GM12875 (cell line): ENCODE data around the gene POMT1.
"Not testable (repeated sequence)": the region's sequence is repeated elsewhere in the genome, so short reads cannot be mapped to it uniquely, and the experiment has no call there.

Experiments
- H3K4me3 ChIP-seq: one replicate; pipeline ENCODE4 v1.5.1; 2011; ENCODE audit warnings: low read depth, low read length, control low read depth
- TF ChIP-seq, protein P1 (sequence below): IDR thresholded peaks from 2 replicates; pipeline ENCODE4 v1.5.1; 2011; ENCODE audit warnings: low read depth, mild to moderate bottlenecking, control low read depth, inconsistent platforms, low read length, moderate library complexity, borderline replicate concordance; ENCODE audit not compliant: insufficient read depth

The POMT1 gene

DNA sequence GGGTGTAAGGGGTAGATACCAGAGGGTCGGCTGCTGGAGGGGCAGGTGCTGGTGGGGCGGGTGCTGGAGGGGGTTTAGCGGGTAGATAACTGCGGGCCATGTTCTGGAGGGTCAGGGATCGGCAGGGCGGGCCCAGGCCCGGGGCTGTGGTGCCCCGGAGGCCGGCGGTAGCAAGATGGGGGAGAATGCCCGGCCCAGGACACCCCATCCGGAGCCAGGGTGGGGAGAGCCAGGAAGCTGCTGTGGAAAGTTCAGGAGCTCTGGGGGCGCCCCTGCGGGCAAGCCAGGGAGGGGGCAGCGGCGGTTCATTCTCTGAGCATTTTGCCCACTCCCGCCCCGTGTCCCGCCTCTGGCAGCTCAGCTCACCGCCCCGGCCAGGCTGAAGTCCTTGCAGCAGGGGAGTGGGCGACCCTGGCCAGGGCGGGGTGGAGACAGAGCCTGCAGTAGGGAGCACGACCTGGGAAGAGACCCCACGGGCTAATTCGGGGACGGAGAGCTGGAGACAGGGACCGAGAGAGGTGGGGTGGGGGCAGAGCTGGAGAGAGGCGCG is 43.1 kb downstream of the POMT1 start:
- H3K4me3 ChIP-seq = no peak overlapping the region
- TF ChIP-seq, protein P1, sequence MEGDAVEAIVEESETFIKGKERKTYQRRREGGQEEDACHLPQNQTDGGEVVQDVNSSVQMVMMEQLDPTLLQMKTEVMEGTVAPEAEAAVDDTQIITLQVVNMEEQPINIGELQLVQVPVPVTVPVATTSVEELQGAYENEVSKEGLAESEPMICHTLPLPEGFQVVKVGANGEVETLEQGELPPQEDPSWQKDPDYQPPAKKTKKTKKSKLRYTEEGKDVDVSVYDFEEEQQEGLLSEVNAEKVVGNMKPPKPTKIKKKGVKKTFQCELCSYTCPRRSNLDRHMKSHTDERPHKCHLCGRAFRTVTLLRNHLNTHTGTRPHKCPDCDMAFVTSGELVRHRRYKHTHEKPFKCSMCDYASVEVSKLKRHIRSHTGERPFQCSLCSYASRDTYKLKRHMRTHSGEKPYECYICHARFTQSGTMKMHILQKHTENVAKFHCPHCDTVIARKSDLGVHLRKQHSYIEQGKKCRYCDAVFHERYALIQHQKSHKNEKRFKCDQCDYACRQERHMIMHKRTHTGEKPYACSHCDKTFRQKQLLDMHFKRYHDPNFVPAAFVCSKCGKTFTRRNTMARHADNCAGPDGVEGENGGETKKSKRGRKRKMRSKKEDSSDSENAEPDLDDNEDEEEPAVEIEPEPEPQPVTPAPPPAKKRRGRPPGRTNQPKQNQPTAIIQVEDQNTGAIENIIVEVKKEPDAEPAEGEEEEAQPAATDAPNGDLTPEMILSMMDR = no peak

DNA sequence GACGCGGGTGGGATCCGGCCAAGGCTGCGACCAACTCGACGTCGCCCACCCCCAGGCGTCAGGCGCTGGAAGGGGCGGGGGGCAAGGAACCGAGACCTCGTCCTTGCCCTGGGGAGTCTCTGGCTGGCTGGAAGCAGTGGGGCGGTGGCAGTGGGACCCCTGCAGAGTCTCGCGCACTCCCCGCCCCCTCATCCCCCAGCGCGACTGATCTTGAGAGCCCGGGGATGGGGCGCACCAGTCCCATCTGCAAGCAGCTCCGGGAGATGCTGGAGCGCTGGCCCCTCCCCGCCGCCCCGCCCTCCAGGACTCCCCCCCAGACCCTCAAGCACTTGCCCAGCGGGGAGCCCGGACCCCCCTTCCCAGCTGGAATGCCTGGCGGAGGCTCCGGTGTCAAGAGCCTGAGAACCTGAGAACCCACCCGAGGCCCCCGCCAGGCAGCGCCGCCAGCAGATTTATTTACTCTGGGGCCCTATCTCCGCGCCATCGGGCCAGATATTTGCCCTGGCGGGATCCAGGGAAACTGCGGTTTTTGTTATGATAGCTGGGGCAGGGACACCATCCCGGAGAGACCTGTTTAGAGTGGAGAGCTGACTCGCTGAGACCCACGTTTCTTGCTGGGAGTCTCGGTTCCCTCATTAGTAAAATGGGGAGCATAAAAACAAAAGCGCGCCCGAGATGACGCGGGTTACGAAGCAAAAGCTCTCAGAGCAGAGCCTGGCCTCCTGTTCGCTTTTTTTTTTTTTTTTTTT is 43.8 kb downstream of the POMT1 start:
- no peak overlapping the region for H3K4me3 ChIP-seq

DNA sequence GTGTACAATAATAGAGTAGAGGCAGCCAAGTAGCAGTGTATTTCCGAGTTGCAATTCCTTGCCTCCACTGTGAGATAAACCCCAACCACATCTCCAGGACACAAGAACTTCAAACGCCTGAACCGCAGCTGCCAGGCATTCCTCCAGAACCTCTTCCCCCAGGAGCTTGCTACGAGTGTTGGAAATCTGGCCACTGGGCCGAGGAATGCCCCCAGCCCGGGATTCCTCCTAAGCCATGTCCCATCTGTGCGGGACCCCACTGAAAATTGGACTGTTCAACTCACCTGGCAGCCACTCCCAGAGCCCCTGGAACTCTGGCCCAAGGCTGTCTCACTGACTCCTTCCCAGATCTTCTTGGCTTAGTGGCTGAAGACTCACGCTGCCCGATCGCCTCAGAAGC is 46.5 kb downstream of the POMT1 start:
- H3K4me3 ChIP-seq = not testable (repeated sequence)

More for the DNA sequence above, 43.8 kb downstream of the POMT1 start:
- TF ChIP-seq, protein P1 = no peak

DNA sequence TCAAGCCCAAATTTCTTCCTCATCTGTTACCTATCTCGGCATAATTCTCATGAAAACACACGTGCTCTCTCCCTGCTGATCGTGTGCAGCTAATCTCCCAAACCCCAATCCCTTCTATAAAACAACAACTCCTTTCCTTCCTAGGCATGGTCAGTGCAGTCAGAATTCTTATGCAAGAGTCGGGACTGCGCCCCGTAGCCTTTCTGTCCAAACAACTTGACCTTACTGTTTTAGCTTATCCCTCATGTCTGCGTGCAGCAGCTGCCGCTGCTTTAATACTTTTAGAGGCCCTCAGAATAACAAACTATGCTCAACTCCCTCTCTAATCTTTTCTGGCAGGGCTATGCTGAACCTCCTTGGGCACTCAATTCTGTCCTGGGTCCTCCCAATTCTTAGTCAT is 47.7 kb downstream of the POMT1 start:
- H3K4me3 ChIP-seq = not testable (repeated sequence)

DNA sequence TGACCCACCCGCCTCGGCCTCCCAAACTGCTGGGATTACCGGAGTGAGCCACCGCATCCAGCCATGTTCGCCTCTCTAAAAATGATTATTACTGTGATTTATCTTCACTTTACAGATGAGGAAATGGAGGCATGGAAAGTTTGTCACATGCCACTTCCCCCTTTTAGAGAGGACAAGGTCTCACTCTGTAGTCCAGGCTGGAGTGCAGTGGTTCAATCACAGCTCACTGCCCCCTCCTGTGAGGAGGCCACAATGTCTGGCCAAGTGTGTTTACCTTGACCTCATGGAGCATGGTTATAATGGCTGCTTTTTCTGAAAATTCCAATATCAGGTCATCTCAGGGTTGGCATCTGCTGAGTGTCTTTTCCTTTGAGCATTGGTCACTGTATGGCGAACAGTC is 49.3 kb downstream of the POMT1 start:
- TF ChIP-seq, protein P1 = no peak

DNA sequence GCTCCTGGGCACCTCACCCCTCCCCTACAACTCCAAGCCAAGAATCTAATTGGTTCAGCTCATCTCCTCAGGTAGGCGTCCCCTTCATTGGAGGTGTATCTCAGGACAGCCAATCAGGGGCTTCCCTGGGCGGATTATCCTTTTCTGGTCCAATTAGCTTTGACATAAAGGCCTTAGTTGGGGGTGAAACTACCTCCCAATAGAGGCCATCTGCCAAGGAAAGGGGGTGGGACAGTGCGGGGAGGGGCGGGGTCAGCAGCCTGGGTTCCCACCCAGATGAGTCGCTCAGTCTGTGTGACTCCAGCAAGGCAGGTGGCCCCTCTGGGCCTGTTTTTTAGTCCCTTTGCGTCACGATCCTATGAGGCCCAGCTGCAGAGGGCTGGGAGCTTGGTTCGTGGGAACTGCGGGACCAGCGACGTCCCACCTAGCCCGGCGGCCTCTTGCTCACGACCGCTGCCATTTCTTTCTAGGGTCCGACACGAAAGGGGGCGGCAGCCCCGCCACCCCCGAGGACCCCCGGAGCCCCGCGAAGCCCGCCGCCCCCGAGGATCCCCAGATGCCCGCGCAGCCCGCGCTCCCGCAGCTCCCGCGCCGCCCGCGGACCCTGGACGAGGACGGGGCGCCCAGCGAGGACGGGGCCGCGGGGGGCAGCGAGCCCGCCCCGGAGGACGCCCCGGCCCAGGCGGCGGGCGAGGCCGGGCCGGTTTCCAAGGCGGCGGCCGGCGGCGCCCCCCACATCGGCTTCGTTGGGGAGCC is 51.5 kb downstream of the POMT1 start:
- TF ChIP-seq, protein P1 = no peak
- no peak overlapping the region for H3K4me3 ChIP-seq

More for the DNA sequence above, 49.3 kb downstream of the POMT1 start:
- H3K4me3 ChIP-seq = no peak overlapping the region

DNA sequence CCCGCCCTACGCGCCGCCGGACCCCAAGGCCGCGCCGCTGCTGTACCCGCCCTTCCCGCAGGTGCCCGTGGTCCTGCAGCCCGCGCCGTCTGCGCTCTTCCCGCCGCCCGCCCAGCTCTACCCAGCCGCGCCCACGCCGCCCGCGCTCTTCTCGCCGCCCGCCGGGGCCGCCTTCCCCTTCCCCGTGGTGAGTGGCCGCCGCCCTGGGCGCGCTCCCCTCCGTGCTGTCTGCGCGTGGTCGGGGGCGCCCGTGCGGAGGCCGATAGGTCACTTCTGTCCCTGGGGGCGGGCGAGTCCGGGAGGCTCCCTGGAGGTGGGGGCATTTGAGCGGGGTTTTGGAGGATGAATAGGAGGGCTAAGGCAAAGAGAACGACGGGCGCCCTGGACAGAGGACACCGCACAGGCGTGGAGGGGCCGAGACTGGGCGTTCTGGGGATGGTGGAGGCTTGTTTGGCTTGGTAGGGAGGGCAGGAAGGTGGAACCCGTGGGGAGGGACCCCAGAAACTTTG is 52.2 kb downstream of the POMT1 start:
- TF ChIP-seq, protein P1 = no peak
- H3K4me3 ChIP-seq = no peak overlapping the region
